HG02588 (cell line): ENCODE measurements around the gene LRRFIP1.
"Not testable (repeated sequence)": the region's sequence is repeated elsewhere in the genome, so short reads cannot be mapped to it uniquely, and the experiment has no call there.

ENCODE experiments used
- ATAC-seq: cut with Tn5 transposase; IDR thresholded peaks from one replicate; pipeline ENCODE4 v1.9.1; 2021; ENCODE audit warnings: mild to moderate bottlenecking, moderate library complexity; ENCODE audit not compliant: unreplicated experiment

The LRRFIP1 gene

GRCh38 chr2:237742191-237742590 is 114.8 kb downstream of the LRRFIP1 start:
- ATAC-seq = no peak

GRCh38 chr2:237742614-237743013 is 115.2 kb downstream of the LRRFIP1 start:
- ATAC-seq = no peak

- ATAC-seq = no peak
Measured at GRCh38 chr2:237743024-237743423, 115.6 kb downstream of the LRRFIP1 start.

GRCh38 chr2:237743561-237744269 is 116.3 kb downstream of the LRRFIP1 start:
- no peak for ATAC-seq

GRCh38 chr2:237744270-237744612 is 116.9 kb downstream of the LRRFIP1 start:
- no peak for ATAC-seq

- no peak for ATAC-seq
Measured at GRCh38 chr2:237744613-237745249, 117.3 kb downstream of the LRRFIP1 start.

- ATAC-seq = no peak
Measured at GRCh38 chr2:237745250-237745613, 117.8 kb downstream of the LRRFIP1 start.

GRCh38 chr2:237746302-237747080 is 119.1 kb downstream of the LRRFIP1 start:
- no peak for ATAC-seq

- ATAC-seq = no peak
Measured at GRCh38 chr2:237747189-237747588, 119.8 kb downstream of the LRRFIP1 start.

- no peak for ATAC-seq
Measured at GRCh38 chr2:237749002-237749401, 121.6 kb downstream of the LRRFIP1 start.

GRCh38 chr2:237749961-237750360 is 122.6 kb downstream of the LRRFIP1 start:
- ATAC-seq = no peak

GRCh38 chr2:237750441-237750840 is 123.1 kb downstream of the LRRFIP1 start:
- not testable (repeated sequence) for ATAC-seq

GRCh38 chr2:237752761-237753165 is 125.4 kb downstream of the LRRFIP1 start:
- ATAC-seq = peak; percentile 98

- no peak for ATAC-seq
Measured at GRCh38 chr2:237754182-237754581, 126.8 kb downstream of the LRRFIP1 start.

GRCh38 chr2:237754626-237755248 is 127.3 kb downstream of the LRRFIP1 start:
- no peak for ATAC-seq

GRCh38 chr2:237757616-237758015 is 130.2 kb downstream of the LRRFIP1 start:
- no peak for ATAC-seq

GRCh38 chr2:237758185-237758584 is 130.8 kb downstream of the LRRFIP1 start:
- ATAC-seq = no peak

- ATAC-seq = no peak
Measured at GRCh38 chr2:237759176-237759575, 131.8 kb downstream of the LRRFIP1 start.

GRCh38 chr2:237760506-237761502 is 133.4 kb downstream of the LRRFIP1 start:
- no peak for ATAC-seq
